Measurements from ENCODE around the gene SDF2. TPM values are rescaled to one million over a fixed set of nuclear protein-coding genes. Genes with fewer than 3 reads are reported as not detected.

SDF2 gene
- total and polyA plus RNA-seq, 2 experiments from 2014 or later: 32.5 to 54.6 TPM

DNA sequence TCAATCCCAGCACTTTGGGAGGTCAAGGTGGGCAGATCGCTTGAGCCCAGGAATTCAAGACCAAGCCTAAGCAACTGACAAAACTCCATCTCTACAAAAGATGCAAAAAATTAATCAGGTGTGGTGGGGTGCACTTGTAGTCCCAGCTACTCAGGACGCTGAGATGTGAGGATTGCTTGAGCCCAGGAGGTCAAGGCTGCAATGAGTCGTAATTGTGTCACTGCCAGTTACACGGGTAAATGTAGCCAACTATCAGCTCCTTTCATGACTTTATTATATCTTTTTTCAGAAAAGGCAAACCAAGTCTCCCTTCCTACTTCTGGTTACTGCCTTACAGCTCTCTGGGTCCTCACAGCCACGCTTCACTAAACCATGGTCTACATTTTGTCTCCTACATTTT is 4.0 kb downstream of the SDF2 start:
- H3K27ac Mint-ChIP-seq: no peak overlapping the region
- H3K9me3 Mint-ChIP-seq: peaks cover 36% of the 10 kb centered on the region
- Histone ChIP-seq H4K20me1 (replicated peaks; ENCODE audit: insufficient read depth) (peaks cover 11% of the 10 kb centered on the region), H3K9me2 (ENCODE audit: insufficient read depth) (peaks cover 3% of the 10 kb centered on the region; the same call in 1 of the 2 replicates), H3K4me1 (ENCODE audit: insufficient read depth) (peaks cover 5% of the 10 kb centered on the region; the same call in 1 of the 2 replicates), H3K27me3 (ENCODE audit: insufficient read depth) (no peaks in the 10 kb centered on the region), H2AFZ (no peak overlapping the region), H3K36me3 (ENCODE audit: insufficient read depth) (peaks cover 22% of the 10 kb centered on the region), H3F3A (replicated peaks; ENCODE audit: low read depth) (0 out of 2 replicates have a peak, but pooled peaks cover 2% of the 10 kb centered on the region), H3K4me3 (no peak overlapping the region), H3K4me2 (no peak overlapping the region), H3K79me2 (replicated peaks; ENCODE audit: insufficient read depth) (peaks cover 62% of the 10 kb centered on the region), H3K27ac (ENCODE audit: low read depth) (no peak overlapping the region)
- TF ChIP-seq, protein P1, sequence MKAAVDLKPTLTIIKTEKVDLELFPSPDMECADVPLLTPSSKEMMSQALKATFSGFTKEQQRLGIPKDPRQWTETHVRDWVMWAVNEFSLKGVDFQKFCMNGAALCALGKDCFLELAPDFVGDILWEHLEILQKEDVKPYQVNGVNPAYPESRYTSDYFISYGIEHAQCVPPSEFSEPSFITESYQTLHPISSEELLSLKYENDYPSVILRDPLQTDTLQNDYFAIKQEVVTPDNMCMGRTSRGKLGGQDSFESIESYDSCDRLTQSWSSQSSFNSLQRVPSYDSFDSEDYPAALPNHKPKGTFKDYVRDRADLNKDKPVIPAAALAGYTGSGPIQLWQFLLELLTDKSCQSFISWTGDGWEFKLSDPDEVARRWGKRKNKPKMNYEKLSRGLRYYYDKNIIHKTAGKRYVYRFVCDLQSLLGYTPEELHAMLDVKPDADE (IDR thresholded peaks at IDR 0.05): no peak
- TF ChIP-seq CREB1 (CRISPR knock-in tag; IDR thresholded peaks at IDR 0.05; ENCODE audit: low read depth): no peak
- TF ChIP-seq, protein P2, sequence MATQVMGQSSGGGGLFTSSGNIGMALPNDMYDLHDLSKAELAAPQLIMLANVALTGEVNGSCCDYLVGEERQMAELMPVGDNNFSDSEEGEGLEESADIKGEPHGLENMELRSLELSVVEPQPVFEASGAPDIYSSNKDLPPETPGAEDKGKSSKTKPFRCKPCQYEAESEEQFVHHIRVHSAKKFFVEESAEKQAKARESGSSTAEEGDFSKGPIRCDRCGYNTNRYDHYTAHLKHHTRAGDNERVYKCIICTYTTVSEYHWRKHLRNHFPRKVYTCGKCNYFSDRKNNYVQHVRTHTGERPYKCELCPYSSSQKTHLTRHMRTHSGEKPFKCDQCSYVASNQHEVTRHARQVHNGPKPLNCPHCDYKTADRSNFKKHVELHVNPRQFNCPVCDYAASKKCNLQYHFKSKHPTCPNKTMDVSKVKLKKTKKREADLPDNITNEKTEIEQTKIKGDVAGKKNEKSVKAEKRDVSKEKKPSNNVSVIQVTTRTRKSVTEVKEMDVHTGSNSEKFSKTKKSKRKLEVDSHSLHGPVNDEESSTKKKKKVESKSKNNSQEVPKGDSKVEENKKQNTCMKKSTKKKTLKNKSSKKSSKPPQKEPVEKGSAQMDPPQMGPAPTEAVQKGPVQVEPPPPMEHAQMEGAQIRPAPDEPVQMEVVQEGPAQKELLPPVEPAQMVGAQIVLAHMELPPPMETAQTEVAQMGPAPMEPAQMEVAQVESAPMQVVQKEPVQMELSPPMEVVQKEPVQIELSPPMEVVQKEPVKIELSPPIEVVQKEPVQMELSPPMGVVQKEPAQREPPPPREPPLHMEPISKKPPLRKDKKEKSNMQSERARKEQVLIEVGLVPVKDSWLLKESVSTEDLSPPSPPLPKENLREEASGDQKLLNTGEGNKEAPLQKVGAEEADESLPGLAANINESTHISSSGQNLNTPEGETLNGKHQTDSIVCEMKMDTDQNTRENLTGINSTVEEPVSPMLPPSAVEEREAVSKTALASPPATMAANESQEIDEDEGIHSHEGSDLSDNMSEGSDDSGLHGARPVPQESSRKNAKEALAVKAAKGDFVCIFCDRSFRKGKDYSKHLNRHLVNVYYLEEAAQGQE (IDR thresholded peaks at IDR 0.05; ENCODE audit: unreplicated experiment): no peak
- H3K4me3 Mint-ChIP-seq: no peak overlapping the region
- peaks cover 10% of the 10 kb centered on the region for H3K27me3 Mint-ChIP-seq (ENCODE audit: insufficient read depth, low read depth, poor library complexity)
- ATAC-seq (no peak), DNase-seq (ENCODE audit: low spot score) (no peak)
- peaks cover 3% of the 10 kb centered on the region for H3K4me1 Mint-ChIP-seq
- peaks cover 47% of the 10 kb centered on the region for H3K36me3 Mint-ChIP-seq (ENCODE audit: low read depth)

DNA sequence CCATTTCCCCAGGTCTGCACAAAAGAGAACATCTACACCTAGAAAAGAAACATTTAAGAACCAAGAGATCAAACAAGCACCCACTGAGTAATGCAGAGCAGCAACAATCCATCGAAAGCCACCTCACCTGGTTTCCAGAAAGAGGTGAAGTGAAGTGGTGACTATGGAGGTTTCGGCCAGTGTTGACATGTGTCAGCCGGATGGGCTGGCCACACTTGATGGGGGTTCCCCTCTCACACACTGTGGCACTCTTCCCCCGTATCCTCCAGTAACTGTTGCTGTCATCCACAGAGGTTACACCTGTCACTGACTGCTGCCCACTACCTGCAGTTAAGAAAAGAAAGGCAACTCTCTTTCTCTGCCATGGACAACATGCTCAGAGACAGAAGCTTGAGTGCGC is 6.5 kb downstream of the SDF2 start:
- no peak overlapping the region for H3K27ac Mint-ChIP-seq
- no peak for TF ChIP-seq STAT1 (IDR thresholded peaks at IDR 0.05; ENCODE audit: unreplicated experiment)
- TF ChIP-seq POLR2AphosphoS5 (IDR thresholded peaks at IDR 0.05; ENCODE audit: low read depth): no peak
- TF ChIP-seq NANOG (IDR thresholded peaks at IDR 0.05; ENCODE audit: borderline replicate concordance): no peak
- TF ChIP-seq CREB1 (CRISPR knock-in tag; IDR thresholded peaks at IDR 0.05; ENCODE audit: low read depth): no peak
- TF ChIP-seq, protein P2 (IDR thresholded peaks at IDR 0.05; ENCODE audit: unreplicated experiment): no peak
- no peak for TF ChIP-seq JUNB (IDR thresholded peaks at IDR 0.05; ENCODE audit: unreplicated experiment)
- TF ChIP-seq, protein P3, sequence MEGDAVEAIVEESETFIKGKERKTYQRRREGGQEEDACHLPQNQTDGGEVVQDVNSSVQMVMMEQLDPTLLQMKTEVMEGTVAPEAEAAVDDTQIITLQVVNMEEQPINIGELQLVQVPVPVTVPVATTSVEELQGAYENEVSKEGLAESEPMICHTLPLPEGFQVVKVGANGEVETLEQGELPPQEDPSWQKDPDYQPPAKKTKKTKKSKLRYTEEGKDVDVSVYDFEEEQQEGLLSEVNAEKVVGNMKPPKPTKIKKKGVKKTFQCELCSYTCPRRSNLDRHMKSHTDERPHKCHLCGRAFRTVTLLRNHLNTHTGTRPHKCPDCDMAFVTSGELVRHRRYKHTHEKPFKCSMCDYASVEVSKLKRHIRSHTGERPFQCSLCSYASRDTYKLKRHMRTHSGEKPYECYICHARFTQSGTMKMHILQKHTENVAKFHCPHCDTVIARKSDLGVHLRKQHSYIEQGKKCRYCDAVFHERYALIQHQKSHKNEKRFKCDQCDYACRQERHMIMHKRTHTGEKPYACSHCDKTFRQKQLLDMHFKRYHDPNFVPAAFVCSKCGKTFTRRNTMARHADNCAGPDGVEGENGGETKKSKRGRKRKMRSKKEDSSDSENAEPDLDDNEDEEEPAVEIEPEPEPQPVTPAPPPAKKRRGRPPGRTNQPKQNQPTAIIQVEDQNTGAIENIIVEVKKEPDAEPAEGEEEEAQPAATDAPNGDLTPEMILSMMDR (conservative IDR thresholded peaks at IDR 0.05; ENCODE audit: low read depth in 2 of 2): no peak
- no peak for TF ChIP-seq EZH2 (IDR thresholded peaks at IDR 0.05; ENCODE audit: low read depth, unreplicated experiment)
- TF ChIP-seq EZH2phosphoT487 (IDR thresholded peaks at IDR 0.05; ENCODE audit: unreplicated experiment): no peak
- no peak for TF ChIP-seq ZNF331 (CRISPR knock-in tag; IDR thresholded peaks at IDR 0.05; ENCODE audit: low read depth)
- no peak for TF ChIP-seq ZNF114 (CRISPR knock-in tag; IDR thresholded peaks at IDR 0.05)

More for the DNA sequence above, 6.5 kb downstream of the SDF2 start:
- peaks cover 17% of the 10 kb centered on the region for H4K20me1 ChIP-seq (replicated peaks; ENCODE audit: insufficient read depth)
- peaks cover 37% of the 10 kb centered on the region for H3K36me3 Mint-ChIP-seq (ENCODE audit: low read depth)
- H3K4me1 Mint-ChIP-seq: no peaks in the 10 kb centered on the region; the same call in 2 of the 3 replicates
- no peak overlapping the region for H3K27ac ChIP-seq (ENCODE audit: low read depth)
- H3K27me3 ChIP-seq (ENCODE audit: insufficient read depth): no peaks in the 10 kb centered on the region
- H3K9me3 Mint-ChIP-seq: peaks cover 23% of the 10 kb centered on the region
- no peaks in the 10 kb centered on the region for H3K27me3 Mint-ChIP-seq (ENCODE audit: insufficient read depth, low read depth, poor library complexity)
- ATAC-seq (no peak), DNase-seq (ENCODE audit: low spot score) (no peak)
- no peak overlapping the region for H3K4me3 Mint-ChIP-seq
- 0 out of 2 replicates have a peak, but pooled peaks cover 2% of the 10 kb centered on the region for H3F3A ChIP-seq (replicated peaks; ENCODE audit: low read depth)
- peaks cover 46% of the 10 kb centered on the region for H3K79me2 ChIP-seq (replicated peaks; ENCODE audit: insufficient read depth)
- H3K4me1 ChIP-seq (ENCODE audit: insufficient read depth): no peaks in the 10 kb centered on the region
- peaks cover 28% of the 10 kb centered on the region for H3K36me3 ChIP-seq (ENCODE audit: insufficient read depth)
- no peaks in the 10 kb centered on the region for H3K9me2 ChIP-seq (ENCODE audit: insufficient read depth)
- H3K4me3 ChIP-seq: no peak overlapping the region
- no peak overlapping the region for H2AFZ ChIP-seq
- no peak overlapping the region for H3K4me2 ChIP-seq

Measured in GM23338 (cell line).